Suprapubic skin (tissue), 4 donors: ENCODE data around the gene DACH2.

Experiments used
- CTCF ChIP-seq, 2 donors: fragments of 200-600 bp in 1 of 2; fragments of 450-650 bp in 1 of 2; sonication (generic) in 1 of 2; IDR thresholded peaks; one replicate each; pipeline ENCODE4 v1.5.1; 2016 to 2019; ENCODE audit warnings: antibody characterized with exemption in 2 of 2, mild to moderate bottlenecking in 1 of 2, moderate library complexity in 1 of 2
- POLR2A ChIP-seq, 2 donors: fragments of 450-650 bp; IDR thresholded peaks; one replicate each; pipeline ENCODE4 v1.6.1; 2017; ENCODE audit warnings: antibody characterized with exemption in 2 of 2, mild to moderate bottlenecking in 2 of 2, moderate library complexity in 2 of 2
- POLR2AphosphoS5 ChIP-seq, 3 donors: sonication (generic); formaldehyde crosslinking; IDR thresholded peaks; one replicate each; pipeline ENCODE4 v1.6.1; 2017; ENCODE audit warnings: antibody characterized with exemption in 3 of 3

DNA sequence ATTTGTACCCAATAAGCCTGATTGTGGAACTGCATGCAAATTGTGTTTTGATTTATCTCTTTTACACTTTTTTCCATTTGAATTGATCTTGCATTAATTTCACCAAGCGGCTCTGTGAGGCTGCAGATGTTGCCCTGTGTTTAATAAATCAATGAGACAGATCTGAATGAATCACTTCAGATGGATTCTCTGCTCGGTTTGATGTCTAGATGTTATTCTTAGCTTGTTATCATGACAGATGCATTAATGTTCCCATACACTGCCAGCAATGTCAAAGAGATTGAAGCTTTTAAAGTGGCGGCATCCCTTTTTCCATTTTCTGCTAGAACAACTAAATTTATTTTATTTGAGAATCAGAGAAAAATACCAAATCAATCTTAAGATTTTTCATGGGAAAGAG, 6.3 kb downstream of the DACH2 start:
- TF ChIP-seq CTCF (IDR thresholded peaks at IDR 0.05) (no peak), POLR2AphosphoS5 (IDR thresholded peaks at IDR 0.05) (no peak), POLR2A (IDR thresholded peaks at IDR 0.05) (no peak)
